ENCODE data around the gene PREX1. TPM values are rescaled to one million over a fixed set of nuclear protein-coding genes. Genes with fewer than 3 reads are reported as not detected.

The PREX1 gene
- polyA plus RNA-seq, 1 donor (not counting 4 experiments of a cell fraction or from before 2014, with no cell fraction given): 0.22 TPM

- no peak for TF ChIP-seq CTCF (optimal IDR thresholded peaks at IDR 0.05 in 1 of 3, IDR thresholded peaks at IDR 0.05 in 1 of 3, conservative IDR thresholded peaks at IDR 0.05 in 1 of 3; ENCODE audit: extremely low read depth in 1 of 3, insufficient read depth in 2 of 3, low read length in 3 of 3)
- H3K4me2 ChIP-seq (ENCODE audit: control insufficient read depth, extremely low read depth, insufficient read depth, low read depth, low read length): no peak overlapping the region
- no peaks in the 10 kb centered on the region for H3K4me1 ChIP-seq (ENCODE audit: control insufficient read depth, extremely low read depth, insufficient read depth, low read length)
- DNase-seq (ENCODE audit: low read depth, low spot score) (no peak), FAIRE-seq (no peak)
- no peak overlapping the region for H3K4me3 ChIP-seq (ENCODE audit: control insufficient read depth in 2 of 3, extremely low read depth in 1 of 3, insufficient read depth in 2 of 3, low read depth in 1 of 3, low read length in 3 of 3)
- no peak overlapping the region for H3K9ac ChIP-seq (ENCODE audit: control insufficient read depth, extremely low read depth, insufficient read depth, low read length)
- no peaks in the 10 kb centered on the region for H4K20me1 ChIP-seq (ENCODE audit: control insufficient read depth, extremely low read depth, insufficient read depth, low read length)
- no peak overlapping the region for H2AFZ ChIP-seq (ENCODE audit: control insufficient read depth, low read length)
- H3K27ac ChIP-seq (ENCODE audit: control insufficient read depth, insufficient read depth, low read length): no peak overlapping the region
- no peaks in the 10 kb centered on the region for H3K9me1 ChIP-seq (ENCODE audit: control insufficient read depth, extremely low read depth, insufficient read depth, low read length)
- peaks cover 4% of the 10 kb centered on the region for H3K27me3 ChIP-seq (ENCODE audit: control insufficient read depth, extremely low read depth, insufficient read depth, low read length)
- H3K79me2 ChIP-seq (ENCODE audit: control insufficient read depth, insufficient read depth, low read length): no peaks in the 10 kb centered on the region
- dilution Hi-C loops (cut with MboI; ENCODE audit: extremely low pct_ligation_motif_present, low sequenced_read_pairs): no loop called here
- peaks cover 4% of the 10 kb centered on the region for H3K9me3 ChIP-seq (ENCODE audit: control insufficient read depth, low read depth, low read length)
- H3K36me3 ChIP-seq (ENCODE audit: control insufficient read depth in 2 of 2, extremely low read depth in 1 of 2, insufficient read depth in 2 of 2, low read length in 2 of 2): no peaks in the 10 kb centered on the region
These were observed 23.4 kb downstream of the PREX1 start for GRCh38 chr20:48804300-48804980.

GRCh38 chr20:48803176-48804053, 24.4 kb downstream of the PREX1 start:
- no peak overlapping the region for H3K4me3 ChIP-seq (ENCODE audit: control insufficient read depth in 2 of 3, extremely low read depth in 1 of 3, insufficient read depth in 2 of 3, low read depth in 1 of 3, low read length in 3 of 3)
- H3K4me2 ChIP-seq (ENCODE audit: control insufficient read depth, extremely low read depth, insufficient read depth, low read depth, low read length): no peak overlapping the region
- no peak for FAIRE-seq
- H3K79me2 ChIP-seq (ENCODE audit: control insufficient read depth, insufficient read depth, low read length): no peaks in the 10 kb centered on the region
- no peak overlapping the region for H2AFZ ChIP-seq (ENCODE audit: control insufficient read depth, low read length)
- no peaks in the 10 kb centered on the region for H3K36me3 ChIP-seq (ENCODE audit: control insufficient read depth in 2 of 2, extremely low read depth in 1 of 2, insufficient read depth in 2 of 2, low read length in 2 of 2)
- dilution Hi-C loops (cut with MboI; ENCODE audit: extremely low pct_ligation_motif_present, low sequenced_read_pairs): no loop called here
- no peaks in the 10 kb centered on the region for H3K9me1 ChIP-seq (ENCODE audit: control insufficient read depth, extremely low read depth, insufficient read depth, low read length)
- no peaks in the 10 kb centered on the region for H3K4me1 ChIP-seq (ENCODE audit: control insufficient read depth, extremely low read depth, insufficient read depth, low read length)
- TF ChIP-seq EZH2 (IDR thresholded peaks at IDR 0.05; ENCODE audit: low read length) (no peak), CTCF (optimal IDR thresholded peaks at IDR 0.05 in 1 of 3, IDR thresholded peaks at IDR 0.05 in 1 of 3, conservative IDR thresholded peaks at IDR 0.05 in 1 of 3; ENCODE audit: extremely low read depth in 1 of 3, insufficient read depth in 2 of 3, low read length in 3 of 3) (no peak)
- no peak for DNase-seq (ENCODE audit: low read depth, low spot score)
- H4K20me1 ChIP-seq (ENCODE audit: control insufficient read depth, extremely low read depth, insufficient read depth, low read length): no peaks in the 10 kb centered on the region
- peaks cover 4% of the 10 kb centered on the region for H3K9me3 ChIP-seq (ENCODE audit: control insufficient read depth, low read depth, low read length)
- no peak overlapping the region for H3K27ac ChIP-seq (ENCODE audit: control insufficient read depth, insufficient read depth, low read length)
- no peak overlapping the region for H3K9ac ChIP-seq (ENCODE audit: control insufficient read depth, extremely low read depth, insufficient read depth, low read length)
- H3K27me3 ChIP-seq (ENCODE audit: control insufficient read depth, extremely low read depth, insufficient read depth, low read length): peaks cover 9% of the 10 kb centered on the region
